Midbrain (tissue), 1 donor: ENCODE data around the gene MRPS18A.
"Not testable (repeated sequence)": the region's sequence is repeated elsewhere in the genome, so short reads cannot be mapped to it uniquely, and the experiment has no call there.

Experiments
- DNase-seq: peaks from one replicate; lab custom pipeline; 2025; lab: John Stamatoyannopoulos, UW

The MRPS18A gene

GRCh38 chr6:43717389-43717788, 29.8 kb upstream of the MRPS18A start:
- DNase-seq, result no peak

DNA sequence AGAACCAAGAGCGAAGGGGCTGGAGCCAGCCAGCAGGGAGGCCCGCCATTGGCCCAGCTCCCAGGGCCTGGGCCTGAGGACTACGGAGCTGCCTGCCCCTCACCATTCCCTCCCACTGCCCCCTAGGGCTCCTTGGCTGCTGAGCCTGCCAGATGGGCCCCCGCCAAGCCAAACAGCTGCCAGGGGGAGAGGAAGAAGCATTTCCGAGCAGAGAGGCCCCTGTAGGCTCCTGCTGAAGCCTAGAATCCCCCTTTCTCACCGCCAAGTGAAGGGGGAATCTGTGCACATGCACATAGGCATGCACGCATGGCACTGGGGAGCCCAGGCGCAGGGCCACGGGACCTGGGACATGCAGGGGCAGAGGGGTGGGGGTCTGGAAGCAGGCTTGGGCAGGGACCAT, 28.5 kb upstream of the MRPS18A start:
- no peak for DNase-seq

- DNase-seq, result no peak
Measured at GRCh38 chr6:43715056-43715788, 27.6 kb upstream of the MRPS18A start.

DNA sequence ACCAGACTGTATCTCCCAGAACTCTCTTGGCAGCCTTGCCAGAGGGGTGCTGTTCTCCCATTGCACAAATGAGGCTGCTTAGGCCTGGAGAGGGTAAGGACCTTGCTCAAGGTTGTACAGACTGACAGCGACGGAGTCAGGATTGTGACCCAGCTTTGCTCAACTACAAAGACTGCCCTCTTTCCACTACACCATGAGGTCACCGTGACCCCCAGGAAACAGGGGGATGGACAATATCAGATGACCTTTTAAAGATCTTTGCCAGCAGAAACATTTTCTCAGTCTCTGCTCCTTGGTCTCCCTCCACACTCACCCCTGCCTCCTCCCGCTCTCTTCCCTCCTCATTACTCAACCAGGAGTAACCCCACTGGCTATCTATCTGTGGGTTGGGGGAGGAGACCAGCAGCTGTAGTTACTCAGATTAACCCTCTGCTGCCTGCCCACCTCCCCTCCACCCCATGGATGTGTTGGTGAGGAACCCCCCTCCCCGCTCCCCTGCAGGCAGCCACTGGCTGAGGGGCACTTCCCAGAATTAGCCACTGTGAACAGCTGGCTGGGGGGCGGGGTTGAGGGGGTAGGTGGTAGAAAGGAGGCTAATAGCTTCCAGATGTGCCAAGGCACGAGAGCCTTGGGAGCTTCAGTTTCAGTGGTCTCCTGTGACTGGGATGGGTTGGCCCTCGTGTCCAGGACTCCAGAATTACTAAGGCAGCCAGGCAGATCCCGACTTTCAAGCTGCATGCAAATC, 26.9 kb upstream of the MRPS18A start:
- DNase-seq, result no peak

GRCh38 chr6:43713643-43714310, 26.2 kb upstream of the MRPS18A start:
- DNase-seq, result no peak

DNA sequence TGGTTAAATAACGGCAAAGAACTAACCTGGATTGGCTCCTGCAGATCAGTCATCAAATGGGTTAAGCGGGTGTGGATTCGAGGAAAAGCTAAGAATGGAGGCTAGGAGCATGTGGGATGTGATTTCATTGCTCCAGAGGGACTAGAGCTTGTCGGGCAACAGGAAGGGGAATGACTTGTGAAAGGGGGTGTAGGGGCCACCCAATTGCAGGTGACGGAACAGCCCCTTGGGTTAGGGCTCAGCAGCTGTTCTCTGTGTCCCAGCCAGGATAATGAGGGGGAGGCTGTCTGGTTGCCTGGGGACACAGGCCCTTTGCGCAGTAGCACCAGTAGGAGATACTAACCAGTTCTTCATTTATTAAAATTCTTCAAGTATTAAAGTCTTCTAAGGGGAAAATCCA, 25.0 kb upstream of the MRPS18A start:
- no peak for DNase-seq

GRCh38 chr6:43710576-43710975, 23.0 kb upstream of the MRPS18A start:
- DNase-seq, result no peak

DNA sequence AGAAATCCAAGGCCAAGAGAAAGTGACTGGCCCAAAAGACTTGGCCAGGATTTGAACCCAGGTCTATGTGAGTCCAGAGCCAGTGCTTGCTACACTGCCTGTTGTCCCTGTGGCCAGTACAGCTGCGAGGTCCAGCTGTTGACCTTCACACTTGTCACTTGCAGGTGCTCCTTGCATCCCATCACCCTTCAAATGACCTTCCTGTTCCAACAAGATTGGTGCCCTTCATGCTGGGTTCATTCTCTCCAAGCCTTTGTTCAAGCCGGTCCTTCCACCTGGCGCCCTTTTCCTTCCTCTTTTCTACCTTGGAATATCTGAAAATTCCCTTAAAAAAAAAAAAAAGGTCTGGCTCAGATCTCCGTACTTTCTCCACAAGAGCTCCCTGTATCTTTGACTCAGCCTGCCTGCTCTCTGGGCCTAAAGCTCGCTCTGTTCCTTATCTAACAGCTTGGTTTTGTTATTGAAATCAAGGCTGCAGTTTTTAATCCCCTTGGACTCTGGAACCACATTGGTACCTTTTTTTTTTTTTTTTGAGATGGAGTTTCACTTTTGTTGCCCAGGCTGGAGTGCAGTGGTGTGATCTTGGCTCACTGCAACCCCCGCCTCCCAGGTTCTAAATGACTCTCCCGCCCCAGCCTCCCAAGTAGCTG, 22.2 kb upstream of the MRPS18A start:
- DNase-seq, result no peak

GRCh38 chr6:43708860-43709653, 21.5 kb upstream of the MRPS18A start:
- DNase-seq, result no peak

DNA sequence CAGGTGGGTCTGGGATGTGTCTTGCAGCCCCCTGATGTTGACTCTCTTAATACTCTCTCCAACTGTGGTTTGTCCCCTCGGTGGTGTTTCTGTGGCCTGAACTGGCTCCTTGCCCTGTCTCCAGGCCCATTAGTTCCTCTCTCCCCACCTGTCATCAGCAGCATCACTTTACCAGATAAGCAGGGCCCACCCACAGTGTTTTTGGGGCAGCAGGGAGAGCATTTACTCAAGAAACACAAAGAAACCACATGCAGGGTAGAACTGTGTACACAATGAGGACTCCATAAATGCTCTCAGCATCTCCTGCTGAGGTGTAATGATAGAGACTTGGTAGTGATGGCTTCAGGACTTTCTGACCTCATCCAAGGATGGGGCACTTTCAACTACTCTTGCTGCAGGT, 20.2 kb upstream of the MRPS18A start:
- no peak for DNase-seq

- DNase-seq, result no peak
Measured at GRCh38 chr6:43707269-43707668, 19.7 kb upstream of the MRPS18A start.

DNA sequence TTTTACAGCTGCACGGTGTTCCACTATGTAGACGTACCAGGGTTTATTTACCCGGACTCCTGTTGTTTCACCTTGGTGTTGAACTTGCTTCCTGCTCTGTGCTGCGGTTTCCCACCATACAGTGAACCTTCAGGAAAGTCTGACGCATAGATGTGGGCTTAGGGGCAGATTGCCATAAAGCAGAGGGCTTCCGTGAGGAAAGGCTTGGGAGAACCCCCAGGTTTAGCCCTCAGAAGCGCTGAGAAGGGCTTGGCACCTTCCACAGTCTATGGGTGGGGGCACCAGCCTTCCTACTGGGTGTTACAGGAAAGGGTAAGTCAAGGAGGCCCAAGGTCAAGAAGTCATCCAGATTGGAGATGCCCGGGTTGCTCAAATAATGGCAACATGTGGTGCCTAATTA, 19.2 kb upstream of the MRPS18A start:
- DNase-seq, result no peak

DNA sequence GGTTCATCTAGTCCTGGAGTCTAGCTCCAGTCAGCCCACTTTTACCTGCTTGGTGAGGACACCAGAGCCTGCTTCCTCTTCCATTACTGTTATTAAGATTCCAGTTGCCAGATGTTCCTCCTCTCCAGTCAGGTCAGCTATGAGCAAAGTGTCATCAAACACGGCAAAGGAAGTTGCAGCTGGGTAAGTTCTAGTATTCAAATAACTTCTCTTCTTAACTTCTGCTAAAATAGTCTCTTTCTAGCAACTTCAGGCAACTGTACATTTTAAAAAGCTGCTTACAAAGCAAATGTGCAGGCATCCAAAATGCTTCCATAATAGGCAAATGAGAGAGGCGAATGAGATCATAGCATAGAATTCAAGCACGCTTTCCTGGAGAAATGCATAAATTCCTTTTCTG, 18.4 kb upstream of the MRPS18A start:
- DNase-seq, result no peak

DNA sequence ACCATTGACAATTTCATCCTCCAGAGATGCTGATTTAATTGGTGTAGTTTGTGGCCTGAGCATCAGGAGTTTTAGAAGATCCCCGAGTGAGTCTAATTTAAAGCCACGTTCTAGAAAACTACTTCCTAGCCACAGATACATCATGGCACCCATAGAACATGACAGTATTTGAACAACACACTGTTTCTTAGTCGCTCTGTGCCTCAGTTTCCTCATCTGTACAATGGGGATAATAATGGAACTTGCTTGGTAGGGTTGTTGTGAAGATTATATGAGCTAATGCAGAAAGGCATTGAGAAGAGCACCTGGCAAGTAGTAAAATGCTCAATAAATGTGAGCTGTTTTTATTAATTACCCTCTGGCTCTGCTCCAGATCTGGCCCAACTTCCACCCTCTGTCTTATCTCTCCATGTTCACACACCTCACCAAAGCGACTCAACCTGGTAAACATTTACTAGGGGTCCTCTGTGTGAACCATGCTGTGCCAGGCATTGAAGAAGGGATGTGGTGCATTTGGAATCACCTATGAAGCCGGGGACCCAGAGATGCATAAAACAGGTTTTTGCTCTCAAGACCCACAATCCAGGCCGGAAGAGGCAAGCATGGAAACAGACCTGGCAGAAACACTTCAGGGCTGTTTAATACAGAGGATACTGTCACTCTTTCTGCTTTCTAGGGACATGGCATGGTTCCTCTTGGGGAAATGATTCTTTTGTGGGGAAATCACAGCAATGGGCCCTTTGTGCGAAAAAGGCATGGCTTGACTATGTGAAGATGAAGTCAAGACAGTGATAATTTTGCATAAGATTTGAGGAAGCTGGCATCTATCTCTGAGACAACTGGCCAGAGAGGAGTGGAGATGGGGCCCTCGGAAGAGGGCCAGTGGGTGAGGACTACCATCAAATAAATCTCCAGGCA, 16.2 kb upstream of the MRPS18A start:
- DNase-seq, result no peak

DNA sequence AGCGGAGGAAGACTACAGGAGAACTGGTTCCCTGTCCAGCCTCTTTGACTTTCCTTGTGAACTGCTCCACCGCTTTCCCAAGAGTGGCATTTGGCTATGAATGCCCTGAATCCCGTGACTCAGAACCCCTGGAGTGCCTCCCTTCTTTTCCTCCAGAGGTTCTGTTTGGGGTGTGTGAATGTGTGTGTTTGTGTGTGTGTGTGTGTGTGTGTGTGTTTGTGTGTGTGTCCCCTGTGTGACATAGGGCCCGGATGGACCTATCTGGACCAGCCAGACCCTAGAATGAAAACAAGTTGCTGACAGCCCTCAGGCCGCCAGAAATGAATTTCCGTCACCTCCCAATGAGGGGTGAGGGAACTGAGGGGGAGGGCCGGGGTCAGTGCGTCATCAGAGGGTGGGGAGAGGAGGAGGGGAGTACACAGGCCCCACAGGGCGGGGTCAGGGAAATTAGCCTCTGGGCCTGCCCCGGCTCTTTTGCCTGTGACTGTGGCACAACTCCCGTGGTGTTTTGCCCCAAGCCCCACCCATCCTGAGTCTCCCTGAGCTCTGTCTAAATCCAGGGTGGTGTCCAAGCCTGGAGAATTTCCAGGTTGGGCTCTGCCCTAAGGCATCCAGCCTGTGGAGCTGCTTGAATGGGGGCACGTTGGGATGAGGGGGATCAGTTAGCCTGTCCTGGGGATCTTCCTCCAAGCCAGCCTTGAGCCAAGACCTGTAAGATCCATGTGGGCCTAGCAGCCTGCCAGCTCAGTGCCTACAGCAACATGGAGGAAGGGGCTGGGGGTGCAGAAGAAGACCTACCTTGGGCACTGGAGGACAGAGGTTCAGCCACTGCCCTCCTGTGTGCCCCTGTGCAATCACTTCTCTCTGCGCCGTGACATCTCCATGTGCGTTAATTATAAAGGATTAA, 15.2 kb upstream of the MRPS18A start:
- DNase-seq, result no peak

GRCh38 chr6:43702171-43702533, 14.6 kb upstream of the MRPS18A start:
- no peak for DNase-seq

- DNase-seq, result not testable (repeated sequence)
Measured at GRCh38 chr6:43700939-43701560, 13.5 kb upstream of the MRPS18A start.

- no peak for DNase-seq
Measured at GRCh38 chr6:43699564-43700186, 12.1 kb upstream of the MRPS18A start.
